ENCODE results near the gene KIF19. TPM values are rescaled to one million over a fixed set of nuclear protein-coding genes. Genes with fewer than 3 reads are reported as not detected.
"Not testable (repeated sequence)": the region's sequence is repeated elsewhere in the genome, so short reads cannot be mapped to it uniquely, and the experiment has no call there.

The KIF19 gene
- total RNA-seq, 1 donor from 2014 or later = 55.2 TPM

- ATAC-seq (no peak), DNase-seq (ENCODE audit: low spot score) (no peak)
- intact Hi-C loops (cut with DNase I) = no loop called here
Observed at GRCh38 chr17:74396567-74396966, 70.5 kb downstream of the KIF19 start.

- DNase-seq (ENCODE audit: low spot score) = no peak
- intact Hi-C loops (cut with DNase I) = no loop called here
- no peak for ATAC-seq
Observed at GRCh38 chr17:74402048-74402447, 76.0 kb downstream of the KIF19 start.

GRCh38 chr17:74403512-74404137 lies 77.6 kb downstream of the KIF19 start:
- DNase-seq (ENCODE audit: low spot score) = no peak
- intact Hi-C loops (cut with DNase I) = no loop called here

GRCh38 chr17:74404218-74404617 lies 78.2 kb downstream of the KIF19 start:
- intact Hi-C loops (cut with DNase I) = no loop called here
- DNase-seq (ENCODE audit: low spot score) (no peak), ATAC-seq (no peak)

More at GRCh38 chr17:74403512-74404137, 77.6 kb downstream of the KIF19 start:
- no peak for ATAC-seq

GRCh38 chr17:74404789-74405188 lies 78.8 kb downstream of the KIF19 start:
- intact Hi-C loops (cut with DNase I) = no loop called here
- ATAC-seq (no peak), DNase-seq (ENCODE audit: low spot score) (no peak)

GRCh38 chr17:74405311-74405710 lies 79.3 kb downstream of the KIF19 start:
- DNase-seq (ENCODE audit: low spot score); ATAC-seq: not testable (repeated sequence)

More at GRCh38 chr17:74405311-74405710, 79.3 kb downstream of the KIF19 start:
- intact Hi-C loops (cut with DNase I) = not testable (repeated sequence)

Other genes with a start within 250 kb of the KIF19 start
- 796 TPM for gene RPL38, start 122.5 kb upstream of the KIF19 start, total RNA-seq
- 46.7 TPM for gene TTYH2, start 112.7 kb upstream of the KIF19 start, total RNA-seq
- not detected for gene DNAI2, start 52.0 kb upstream of the KIF19 start, total RNA-seq
- not detected for gene BTBD17, start 35.6 kb downstream of the KIF19 start, total RNA-seq
- 1.1 TPM for gene GPR142, start 41.3 kb downstream of the KIF19 start, total RNA-seq
- gene GPRC5C, start 105.9 kb downstream of the KIF19 start, total RNA-seq = 62.9 TPM
- gene CD300A, start 140.4 kb downstream of the KIF19 start, total RNA-seq = 13.0 TPM
- 1.2 TPM for gene CD300LB, start 205.2 kb downstream of the KIF19 start, total RNA-seq
- 1.7 TPM for gene CD300C, start 219.9 kb downstream of the KIF19 start, total RNA-seq
- gene CD300H, start 241.3 kb downstream of the KIF19 start, total RNA-seq = not detected